GM21381 (cell line): ENCODE data around the gene AK2.
"Not testable (repeated sequence)": the region's sequence is repeated elsewhere in the genome, so short reads cannot be mapped to it uniquely, and the experiment has no call there.

ENCODE experiments used
- ATAC-seq: cut with Tn5 transposase; IDR thresholded peaks from one replicate; pipeline ENCODE4 v1.9.1; 2021; ENCODE audit warnings: mild to moderate bottlenecking, moderate library complexity; ENCODE audit not compliant: unreplicated experiment

AK2 gene

GRCh38 chr1:33025180-33025569, 11.5 kb downstream of the AK2 start:
- ATAC-seq, result no peak

- not testable (repeated sequence) for ATAC-seq
Observed at GRCh38 chr1:33024430-33025179, 12.1 kb downstream of the AK2 start.

- ATAC-seq, result no peak
Observed at GRCh38 chr1:33022650-33023200, 14.0 kb downstream of the AK2 start.

GRCh38 chr1:33021567-33022431, 14.9 kb downstream of the AK2 start:
- ATAC-seq, result no peak

- no peak for ATAC-seq
Observed at GRCh38 chr1:33018112-33018511, 18.6 kb downstream of the AK2 start.

- ATAC-seq, result no peak
Observed at GRCh38 chr1:33017175-33017574, 19.5 kb downstream of the AK2 start.

- ATAC-seq, result no peak
Observed at GRCh38 chr1:33015216-33015615, 21.5 kb downstream of the AK2 start.

- no peak for ATAC-seq
Observed at GRCh38 chr1:33014464-33015163, 22.1 kb downstream of the AK2 start.

GRCh38 chr1:33013791-33014190, 22.9 kb downstream of the AK2 start:
- no peak for ATAC-seq

GRCh38 chr1:33012165-33012564, 24.5 kb downstream of the AK2 start:
- no peak for ATAC-seq

- no peak for ATAC-seq
Observed at GRCh38 chr1:33010932-33011731, 25.6 kb downstream of the AK2 start.

GRCh38 chr1:33009561-33009960, 27.1 kb downstream of the AK2 start:
- no peak for ATAC-seq

- no peak for ATAC-seq
Observed at GRCh38 chr1:33008051-33008914, 28.4 kb downstream of the AK2 start.

- ATAC-seq, result no peak
Observed at GRCh38 chr1:33007190-33008050, 29.3 kb downstream of the AK2 start.

GRCh38 chr1:33005838-33006421, 30.8 kb downstream of the AK2 start:
- no peak for ATAC-seq

GRCh38 chr1:33005117-33005837, 31.4 kb downstream of the AK2 start:
- ATAC-seq, result no peak

- no peak for ATAC-seq
Observed at GRCh38 chr1:33004613-33005012, 32.1 kb downstream of the AK2 start.

GRCh38 chr1:33003657-33004056, 33.0 kb downstream of the AK2 start:
- no peak for ATAC-seq
